ENCODE measurements around the gene EHBP1L1. TPM values are rescaled to one million over a fixed set of nuclear protein-coding genes. Genes with fewer than 3 reads are reported as not detected.

EHBP1L1 gene
- total and polyA plus RNA-seq, 12 donors: 30.8 to 113 (median 53.9) TPM

- TF ChIP-seq CTCF (IDR thresholded peaks at IDR 0.05): no peak
- 85 to 90% methylated on average over 22 of the region's 22 CpGs for WGBS, 2 donors
- peak overlapping the region in 4 of 10 donors; percentile 26 to 75 (median 68) for H3K27ac ChIP-seq
- H3K36me3 ChIP-seq: peaks cover 0 to 63% (median 23%) of the 10 kb centered on the region in 9 donors
- intact Hi-C loops (cut with DNase I): loop anchor here in 4 of 10 donors (2.0 to 5.0 kb wide), 2 partner anchors 51 to 52 kb away; no protein-coding TSS in a partner anchor
- no peak for ATAC-seq
- no peaks in the 10 kb centered on the region for H3K9me3 ChIP-seq
- H3K4me1 ChIP-seq: peaks cover 19 to 65% (median 39%) of the 10 kb centered on the region in 9 donors
- no peak for DNase-seq
- peak overlapping the region in 1 of 10 donors; percentile 40 for H3K4me3 ChIP-seq
- H3K27me3 ChIP-seq: no peaks in the 10 kb centered on the region
Measured at GRCh38 chr11:65592858-65593517, 17.1 kb downstream of the EHBP1L1 start.

- peak in 7 of 8 donors; percentile 28 to 50 (median 43) for ATAC-seq
- intact Hi-C loops (cut with DNase I): loop anchor here in 4 of 10 donors (2.0 to 5.0 kb wide), 2 partner anchors 51 to 53 kb away; no protein-coding TSS in a partner anchor
- Histone ChIP-seq H3K36me3 (peaks cover 0 to 71% (median 31%) of the 10 kb centered on the region in 9 donors), H3K4me1 (peaks cover 11 to 57% (median 31%) of the 10 kb centered on the region in 9 donors), H3K27me3 (no peaks in the 10 kb centered on the region), H3K4me3 (no peak overlapping the region), H3K9me3 (no peaks in the 10 kb centered on the region), H3K27ac (peak overlapping the region in 3 of 10 donors; percentile 19 to 39 (median 26))
- peak in 1 of 2 donors; percentile 50 for DNase-seq
- peak; percentile 49 to 80 (median 70) for TF ChIP-seq CTCF (IDR thresholded peaks at IDR 0.05)
- 76 to 83% methylated on average over 26 of the region's 26 CpGs for WGBS, 2 donors
Measured at GRCh38 chr11:65593518-65594414, 17.9 kb downstream of the EHBP1L1 start.

GRCh38 chr11:65595131-65595530, 19.3 kb downstream of the EHBP1L1 start:
- Histone ChIP-seq H3K27ac (peak overlapping the region in 1 of 10 donors; percentile 15), H3K4me3 (no peak overlapping the region), H3K4me1 (peaks cover 7 to 43% (median 19%) of the 10 kb centered on the region in 9 donors), H3K9me3 (no peaks in the 10 kb centered on the region), H3K36me3 (peaks cover 0 to 75% (median 32%) of the 10 kb centered on the region in 9 donors), H3K27me3 (no peaks in the 10 kb centered on the region)
- peak in 1 of 8 donors; percentile 1 for ATAC-seq
- intact Hi-C loops (cut with DNase I): no loop called here
- no peak for DNase-seq
- TF ChIP-seq CTCF (IDR thresholded peaks at IDR 0.05): no peak
- 69 to 88% methylated on average over 3 of the region's 3 CpGs for WGBS, 2 donors
